ENCODE results near the gene CAPN1.
"Not testable (repeated sequence)": the region's sequence is repeated elsewhere in the genome, so short reads cannot be mapped to it uniquely, and the experiment has no call there.

Gene CAPN1

GRCh38 chr11:65135633-65136145 lies 46.0 kb upstream of the CAPN1 start:
- TF ChIP-seq CTCF (conservative IDR thresholded peaks at IDR 0.05; ENCODE audit: low read length), result no peak
- peak overlapping the region; percentile 94 for H3K4me3 ChIP-seq (ENCODE audit: low read length)

GRCh38 chr11:65136515-65137096 lies 45.1 kb upstream of the CAPN1 start:
- TF ChIP-seq CTCF (conservative IDR thresholded peaks at IDR 0.05; ENCODE audit: low read length), result no peak
- no peak overlapping the region for H3K4me3 ChIP-seq (ENCODE audit: low read length)
- no peak for DNase-seq (ENCODE audit: low read depth)

More at GRCh38 chr11:65135633-65136145, 46.0 kb upstream of the CAPN1 start:
- no peak for DNase-seq (ENCODE audit: low read depth)

- no peak for DNase-seq (ENCODE audit: low read depth)
- no peak for TF ChIP-seq CTCF (conservative IDR thresholded peaks at IDR 0.05; ENCODE audit: low read length)
- H3K4me3 ChIP-seq (ENCODE audit: low read length), result no peak overlapping the region
Measured at GRCh38 chr11:65141896-65142494, 39.7 kb upstream of the CAPN1 start.

GRCh38 chr11:65147352-65148075 lies 34.2 kb upstream of the CAPN1 start:
- TF ChIP-seq CTCF (conservative IDR thresholded peaks at IDR 0.05; ENCODE audit: low read length), result no peak
- no peak overlapping the region for H3K4me3 ChIP-seq (ENCODE audit: low read length)
- DNase-seq (ENCODE audit: low read depth), result no peak

GRCh38 chr11:65148657-65149056 lies 33.1 kb upstream of the CAPN1 start:
- H3K4me3 ChIP-seq (ENCODE audit: low read length), result no peak overlapping the region
- no peak for TF ChIP-seq CTCF (conservative IDR thresholded peaks at IDR 0.05; ENCODE audit: low read length)
- DNase-seq (ENCODE audit: low read depth), result no peak

GRCh38 chr11:65150131-65150508 lies 31.6 kb upstream of the CAPN1 start:
- not testable (repeated sequence) for DNase-seq (ENCODE audit: low read depth); H3K4me3 ChIP-seq (ENCODE audit: low read length)

- peak; percentile 85 for DNase-seq (ENCODE audit: low read depth)
- H3K4me3 ChIP-seq (ENCODE audit: low read length), result no peak overlapping the region
- no peak for TF ChIP-seq CTCF (conservative IDR thresholded peaks at IDR 0.05; ENCODE audit: low read length)
Measured at GRCh38 chr11:65150509-65151299, 31.0 kb upstream of the CAPN1 start.
